GM18511 (cell line): ENCODE measurements around the gene STK24.

ENCODE experiments used
- ATAC-seq: cut with Tn5 transposase; IDR thresholded peaks from one replicate; pipeline ENCODE4 v1.9.1; 2021; ENCODE audit warnings: mild to moderate bottlenecking, moderate library complexity; ENCODE audit not compliant: unreplicated experiment

The STK24 gene

DNA sequence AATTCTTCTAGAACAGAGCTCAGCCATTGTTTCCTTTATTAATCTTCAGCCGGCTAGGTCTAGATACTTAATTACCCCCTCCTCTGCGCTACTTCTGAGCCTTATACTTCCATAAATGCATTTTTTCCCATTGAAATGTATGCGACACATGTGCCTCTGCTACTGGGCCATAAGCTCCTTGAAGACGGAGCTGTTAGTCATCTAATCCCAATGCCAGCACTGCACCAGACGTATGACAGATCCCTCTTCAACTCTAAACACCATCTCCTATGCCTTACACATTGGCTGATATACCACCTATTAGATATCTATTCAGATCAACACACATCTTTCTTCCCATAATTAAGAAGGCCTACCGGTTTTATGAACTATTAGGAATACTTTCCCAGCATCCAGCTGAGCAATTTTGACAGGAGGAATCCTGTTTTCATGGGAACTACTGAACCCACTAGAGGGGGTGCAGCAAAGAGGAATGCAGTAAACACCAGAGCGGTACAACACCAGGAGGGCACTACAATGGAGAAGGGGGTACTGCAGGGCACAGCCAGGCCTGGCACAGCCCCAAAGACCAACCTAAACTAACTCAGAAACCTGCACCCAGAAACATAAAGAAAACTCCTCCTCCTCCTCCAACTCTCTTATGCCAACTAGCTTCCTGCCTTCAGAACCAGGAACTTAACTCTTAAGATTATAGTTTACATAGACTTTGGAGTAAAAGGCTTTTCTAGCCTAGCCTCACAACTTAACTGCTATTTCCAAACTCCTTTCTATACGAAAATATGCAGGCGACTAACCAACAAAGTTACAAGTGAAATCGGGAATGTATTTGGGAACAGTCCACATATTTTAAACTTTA is 18.7 kb downstream of the STK24 start:
- no peak for ATAC-seq

DNA sequence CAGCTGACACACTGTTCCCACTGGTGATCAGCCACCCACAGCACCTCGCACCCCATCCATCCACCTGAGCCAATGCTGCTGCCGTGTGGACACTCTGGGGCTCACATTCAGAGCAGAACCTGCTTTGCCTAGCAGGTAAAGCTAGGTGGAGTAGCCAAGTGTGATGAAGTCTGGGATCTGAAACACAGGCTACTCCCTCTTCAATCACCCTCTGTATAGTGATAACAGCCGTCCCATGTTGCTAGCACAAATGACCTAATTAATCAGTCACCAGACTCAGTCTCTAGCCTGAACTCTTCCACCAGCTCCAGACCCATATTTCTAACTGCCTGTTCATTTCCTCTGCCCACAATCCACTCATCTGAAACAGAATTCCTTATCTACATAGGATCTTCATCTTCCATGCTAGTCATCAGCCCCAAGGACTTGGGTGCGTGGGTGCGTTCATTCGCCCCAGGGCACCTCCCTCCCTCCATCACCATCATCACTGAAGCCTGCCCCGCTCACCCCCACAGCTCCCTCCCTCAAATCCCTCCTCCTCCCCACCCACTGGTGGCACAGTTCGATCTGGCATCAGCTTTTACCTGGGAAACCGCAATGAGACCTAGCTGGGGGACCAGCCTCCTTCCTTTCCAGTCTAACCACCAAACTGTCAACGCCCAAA is 19.8 kb downstream of the STK24 start:
- no peak for ATAC-seq

DNA sequence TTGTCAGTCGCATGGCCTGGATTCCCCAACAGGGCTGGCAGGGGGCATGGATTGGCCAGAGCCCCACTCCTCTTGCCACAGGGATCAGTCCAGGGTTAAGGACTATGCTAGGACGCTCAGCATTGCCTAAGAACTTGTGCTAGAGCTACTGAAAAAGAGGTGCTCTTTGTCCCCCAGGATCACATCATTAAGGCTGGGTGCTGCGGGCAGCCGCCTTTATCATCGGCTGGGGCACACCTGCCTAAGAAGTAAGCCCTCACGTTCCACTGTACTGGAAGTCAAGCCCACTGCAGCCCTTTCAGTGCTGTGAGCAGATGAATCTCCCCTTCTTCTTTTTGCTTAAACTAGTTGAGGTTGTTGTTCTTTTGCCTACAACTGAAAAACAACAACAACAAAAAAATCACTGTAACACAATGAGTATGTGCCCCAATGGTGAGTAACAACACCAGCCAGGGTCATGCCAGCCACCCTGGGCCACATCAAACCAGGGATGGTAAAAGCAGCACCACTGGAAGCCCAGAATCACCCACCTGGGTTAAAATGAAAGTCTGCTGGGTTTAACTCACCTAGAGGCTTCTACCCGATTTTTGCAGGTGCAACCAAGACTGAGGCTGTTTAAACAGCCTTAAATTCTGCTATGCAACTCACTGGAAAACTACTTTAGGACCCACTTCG is 20.6 kb downstream of the STK24 start:
- no peak for ATAC-seq

DNA sequence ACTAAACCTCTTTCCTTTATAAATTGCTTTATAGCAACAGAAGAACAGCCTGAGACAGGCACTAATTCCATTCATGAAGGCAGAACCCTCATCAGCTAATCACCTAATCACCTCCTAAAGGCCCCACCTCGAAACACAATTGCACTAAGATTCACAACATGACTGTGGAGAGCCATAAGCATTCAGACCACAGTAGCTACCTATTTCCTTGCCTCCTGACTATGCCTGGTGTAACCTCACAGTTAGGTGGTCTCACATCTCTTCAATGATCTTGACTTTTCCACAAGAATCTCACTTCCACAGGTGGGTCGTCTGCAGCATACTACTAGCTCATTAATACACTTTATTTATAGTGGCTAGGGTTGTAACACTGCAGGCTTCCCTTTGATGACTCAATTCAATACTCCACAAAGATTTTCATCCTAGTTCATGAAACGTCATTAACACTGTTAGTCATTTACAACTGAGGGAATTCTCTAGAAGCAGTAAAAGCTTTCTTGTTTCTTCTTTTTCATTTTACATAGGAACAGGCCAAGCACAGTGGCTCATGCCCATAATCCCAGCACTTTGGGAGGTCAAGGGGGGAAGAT is 27.1 kb downstream of the STK24 start:
- ATAC-seq: peak; percentile 84

DNA sequence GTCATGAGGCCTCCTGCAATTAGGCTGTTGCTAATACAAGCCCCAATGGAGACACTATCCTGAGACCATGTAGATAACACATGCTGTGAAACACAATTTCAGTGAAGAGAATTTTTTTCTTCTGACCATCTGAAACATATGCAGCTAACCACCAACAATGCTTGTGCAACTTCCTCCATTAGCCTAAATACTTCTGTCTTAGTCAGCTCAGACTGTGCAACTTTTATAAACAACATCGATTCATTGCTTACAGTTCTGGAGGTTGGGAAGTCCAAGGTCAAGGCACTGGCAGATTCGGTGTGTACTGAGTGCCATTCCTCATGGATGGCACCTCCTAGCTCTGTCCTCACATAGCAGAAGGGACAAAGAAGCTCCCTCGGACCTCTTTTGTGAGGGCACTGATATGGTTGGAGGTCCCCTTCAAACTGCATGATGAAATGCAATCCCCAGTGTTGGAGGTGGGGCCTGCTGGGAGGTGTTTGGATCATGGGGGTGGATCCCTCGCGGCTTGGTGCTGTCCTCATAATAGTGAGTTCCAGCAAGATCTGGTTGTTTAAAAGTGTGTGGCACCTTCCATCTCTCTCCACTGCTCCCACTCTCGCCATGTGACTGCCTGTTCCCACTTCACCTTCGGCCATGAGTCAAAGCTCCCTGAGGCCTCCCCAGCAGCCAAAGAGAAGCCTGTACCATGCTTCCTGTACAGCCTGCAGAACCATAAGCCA is 27.7 kb downstream of the STK24 start:
- ATAC-seq: peak; percentile 12

DNA sequence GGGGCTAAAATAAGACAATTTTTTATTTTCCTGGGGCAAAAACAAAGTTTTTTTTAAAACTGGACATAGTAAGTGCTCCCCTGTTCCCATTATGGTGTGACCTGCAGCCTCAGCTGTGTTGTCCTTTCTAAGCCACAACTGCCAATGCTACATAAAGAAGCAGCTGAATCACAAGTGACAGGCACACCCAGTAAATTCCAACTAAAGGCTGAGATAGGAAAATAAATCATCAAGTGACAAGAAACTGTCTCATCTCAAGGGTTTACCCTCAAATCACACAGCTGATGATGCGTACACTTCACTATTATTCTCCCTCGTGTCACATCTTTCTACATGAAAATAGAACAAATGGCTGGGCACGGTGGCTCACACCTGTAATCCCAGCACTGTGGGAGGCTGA is 28.7 kb downstream of the STK24 start:
- no peak for ATAC-seq

DNA sequence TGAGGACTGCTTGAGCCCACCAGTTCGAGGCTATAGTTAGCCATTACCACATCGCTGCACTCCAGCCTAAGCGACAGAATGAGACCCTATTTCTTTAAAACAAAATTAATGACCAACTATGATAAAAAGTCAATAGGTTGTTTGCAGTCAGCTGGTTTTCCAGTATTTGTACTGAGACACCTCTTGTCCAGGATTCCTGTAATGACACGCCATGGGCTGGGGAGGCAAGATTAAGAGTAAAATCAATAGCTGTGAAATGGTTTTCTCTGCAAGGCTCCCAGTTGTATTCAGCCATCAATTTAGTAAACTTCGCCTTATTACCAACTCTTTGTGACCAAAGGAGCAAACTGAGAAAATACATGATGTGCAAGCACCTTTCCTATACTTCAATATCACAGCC is 29.5 kb downstream of the STK24 start:
- ATAC-seq: no peak

DNA sequence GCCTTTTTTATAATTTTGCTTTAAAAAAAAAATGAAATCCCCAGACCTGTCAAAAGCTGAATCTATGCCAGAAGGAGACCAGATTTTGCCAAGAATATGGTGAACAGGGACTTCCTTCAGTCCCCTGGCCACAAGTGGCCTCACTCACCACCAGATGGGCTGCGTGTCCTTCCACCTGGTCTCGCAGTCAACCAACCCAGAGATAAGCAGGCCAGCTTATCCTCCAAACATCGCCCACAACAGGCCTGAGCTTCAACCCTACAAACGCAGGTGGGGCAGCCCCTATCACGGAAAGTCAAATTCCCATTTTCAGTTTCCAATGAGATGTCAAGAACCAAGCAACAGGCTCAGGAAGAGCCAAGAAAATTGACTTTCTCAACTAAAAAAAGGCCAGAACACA is 30.5 kb downstream of the STK24 start:
- no peak for ATAC-seq

DNA sequence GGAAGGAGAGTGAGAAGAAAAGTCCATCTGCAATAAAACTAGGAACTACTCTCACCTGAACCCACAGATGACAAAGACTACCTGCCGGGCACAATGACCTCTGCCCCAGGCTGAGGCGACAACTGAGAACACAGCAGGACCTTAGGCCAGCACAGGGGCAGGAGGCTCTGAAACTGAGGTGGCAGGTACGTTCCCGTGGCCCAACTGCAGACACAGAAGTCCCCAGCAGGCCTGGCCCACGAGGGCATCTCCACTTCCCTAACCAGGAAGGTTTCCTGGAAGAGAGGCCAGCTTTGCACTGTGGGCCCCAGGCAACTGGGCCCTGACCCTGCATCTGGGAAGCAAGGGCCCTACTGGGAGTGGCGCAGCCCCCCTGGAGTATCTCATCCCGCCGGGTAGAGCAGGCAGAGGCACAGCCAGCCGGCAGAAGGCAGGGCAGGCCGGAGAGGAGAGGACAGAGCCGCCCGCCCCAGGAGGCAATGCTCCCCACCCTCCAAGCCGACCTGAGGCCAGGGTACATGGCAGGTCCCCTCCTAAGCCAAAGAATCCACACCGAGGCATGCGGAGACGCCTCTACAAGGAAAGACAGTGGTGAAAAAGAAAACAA is 32.7 kb downstream of the STK24 start:
- ATAC-seq: peak; percentile 5

DNA sequence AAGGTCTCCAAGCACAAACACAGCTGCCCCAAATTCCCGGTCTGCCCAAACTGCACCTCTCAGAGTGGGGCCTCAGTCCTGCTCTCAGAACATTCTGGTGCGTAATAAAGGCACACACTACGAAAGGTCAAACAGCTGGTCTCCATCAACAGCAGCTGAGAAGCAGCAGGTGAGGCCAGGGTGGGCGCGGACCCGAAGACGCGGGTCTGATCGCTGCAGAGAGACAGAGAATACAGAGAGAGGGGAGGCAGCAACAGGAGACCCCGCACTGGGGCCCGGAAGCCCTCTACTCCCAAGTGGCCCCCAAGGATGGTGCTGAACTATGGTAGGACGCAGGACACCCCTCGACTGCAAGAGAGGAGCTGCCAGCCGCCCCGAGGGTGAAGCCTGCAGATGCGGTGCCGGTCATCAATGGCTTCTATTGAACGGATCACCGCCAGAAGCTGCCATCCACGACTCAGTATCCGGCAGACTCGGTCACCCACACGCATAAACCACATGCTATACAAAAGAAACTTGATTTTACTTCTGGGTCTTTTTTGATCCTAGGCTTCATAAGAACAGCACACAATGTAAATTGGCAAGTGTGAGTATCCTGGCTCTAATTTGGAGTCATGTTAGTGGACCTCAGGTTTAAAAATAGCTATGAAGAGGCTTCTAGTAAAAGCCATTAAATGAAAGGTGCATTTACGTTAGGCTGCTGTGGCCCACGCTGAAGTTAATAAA is 33.4 kb downstream of the STK24 start:
- ATAC-seq: peak; percentile 47

DNA sequence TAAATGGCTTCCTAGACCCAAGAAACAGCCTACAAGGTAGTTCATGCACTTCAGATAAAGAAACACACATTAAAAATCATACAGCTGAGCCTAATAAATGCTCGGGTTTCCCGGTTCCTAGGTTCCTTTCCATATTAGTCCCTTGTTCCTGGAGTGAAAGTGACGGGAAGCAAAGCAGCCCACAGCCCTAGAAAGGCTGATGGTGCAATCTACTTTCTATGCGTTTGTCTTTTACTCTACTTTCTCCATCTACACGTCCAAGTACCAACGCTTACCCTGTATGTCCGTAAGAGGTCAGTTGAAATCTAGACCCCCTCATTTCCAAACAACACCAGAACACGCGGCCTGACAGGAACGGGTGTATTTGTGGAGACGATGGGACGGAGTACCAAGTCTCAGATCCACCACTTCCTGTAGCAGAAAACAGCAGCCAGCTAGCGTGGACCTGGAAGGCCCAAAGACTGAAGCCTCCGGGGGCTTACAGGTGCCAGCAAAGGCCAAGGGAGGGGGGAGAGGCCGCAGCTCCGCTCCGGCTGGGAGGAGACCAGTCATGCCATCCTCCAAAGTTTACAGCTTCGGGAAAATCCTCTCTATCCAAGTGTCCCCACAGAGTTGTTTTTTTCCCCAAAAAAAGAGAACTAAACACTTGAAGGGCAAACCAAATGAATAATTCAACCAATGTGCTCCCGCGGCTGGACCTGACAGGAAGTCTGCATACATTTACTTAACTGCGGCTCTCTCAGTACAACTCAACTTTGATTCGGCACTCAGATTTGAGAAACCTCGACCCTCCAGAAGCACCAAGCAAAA is 34.1 kb downstream of the STK24 start:
- ATAC-seq: peak; percentile 62

DNA sequence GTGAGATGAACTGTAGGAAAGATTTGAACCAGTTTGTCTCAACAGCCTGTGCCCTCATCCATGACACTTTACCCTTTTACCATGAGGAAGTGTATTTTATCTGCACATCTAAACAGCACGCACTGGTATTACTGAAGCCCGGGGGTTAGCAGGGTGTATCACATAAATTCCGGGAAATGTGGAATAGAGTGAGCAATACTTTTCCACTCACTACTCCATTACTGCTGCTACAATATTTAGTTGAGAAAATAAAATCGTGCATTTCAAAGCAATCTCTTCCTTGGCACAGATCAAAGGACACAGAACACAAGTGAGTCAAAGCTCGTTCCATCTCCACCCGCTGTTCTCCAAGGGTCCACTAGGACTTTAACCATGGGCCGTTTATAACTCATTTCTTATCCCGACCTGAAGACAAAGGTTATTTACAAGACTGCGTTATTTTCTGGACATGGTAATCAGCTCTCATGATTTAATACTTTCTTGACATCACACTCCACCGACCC is 35.2 kb downstream of the STK24 start:
- ATAC-seq: no peak

DNA sequence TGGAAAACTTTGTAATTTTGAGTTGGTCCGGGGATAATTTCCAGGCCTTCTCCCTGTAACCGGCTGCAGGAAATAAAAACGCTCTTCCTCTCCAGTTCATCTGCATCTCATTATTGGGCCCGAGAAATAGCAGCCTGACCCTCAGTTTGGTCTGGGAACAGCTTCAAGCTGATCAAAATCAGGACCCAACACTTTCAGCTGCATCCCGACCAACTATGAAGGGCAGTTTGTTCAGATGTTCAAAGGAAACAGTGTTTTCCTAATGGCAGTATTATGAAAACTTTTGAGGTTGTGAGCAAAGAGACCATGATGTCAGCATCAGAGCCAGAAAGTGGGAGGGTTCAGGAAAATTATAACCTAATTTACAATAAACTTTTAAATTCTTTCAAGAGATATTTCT is 35.7 kb downstream of the STK24 start:
- ATAC-seq: no peak

DNA sequence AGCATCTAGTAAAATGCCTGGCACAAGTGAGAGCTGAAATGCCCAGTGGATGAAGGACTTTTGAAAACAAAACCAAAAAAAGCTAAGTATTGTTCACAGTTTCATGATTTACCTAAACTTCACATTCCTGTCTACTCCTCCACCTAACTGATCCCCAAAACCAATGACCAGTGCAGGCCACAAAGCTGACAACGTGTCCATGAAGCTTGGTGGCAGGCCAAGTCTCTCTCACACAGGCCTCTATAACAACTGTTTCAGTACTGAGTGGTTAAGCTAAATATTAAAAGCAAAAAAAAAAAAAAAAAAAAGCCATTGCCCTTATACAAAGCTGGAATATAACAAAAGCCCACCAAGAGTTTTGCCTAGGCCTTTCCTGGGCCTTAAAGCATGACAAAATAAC is 36.4 kb downstream of the STK24 start:
- ATAC-seq: peak; percentile 47

DNA sequence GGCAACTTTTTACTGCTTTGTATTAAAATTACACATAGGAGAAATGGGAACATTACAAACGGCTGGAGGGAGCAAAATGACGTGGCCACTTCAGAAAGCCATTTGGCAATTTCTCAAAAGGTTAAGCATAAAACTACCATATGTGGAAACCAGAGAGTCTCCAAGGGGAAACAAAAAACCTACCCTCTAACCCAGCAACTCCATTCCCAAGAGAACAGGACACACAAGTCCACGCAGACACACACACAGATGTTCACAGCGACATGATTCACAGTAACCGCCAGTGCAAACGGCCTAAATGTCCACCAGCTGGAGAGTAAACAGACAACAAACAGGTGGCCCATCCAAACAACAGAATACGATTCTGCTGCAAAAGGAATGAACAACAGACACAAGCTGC is 37.2 kb downstream of the STK24 start:
- no peak for ATAC-seq

DNA sequence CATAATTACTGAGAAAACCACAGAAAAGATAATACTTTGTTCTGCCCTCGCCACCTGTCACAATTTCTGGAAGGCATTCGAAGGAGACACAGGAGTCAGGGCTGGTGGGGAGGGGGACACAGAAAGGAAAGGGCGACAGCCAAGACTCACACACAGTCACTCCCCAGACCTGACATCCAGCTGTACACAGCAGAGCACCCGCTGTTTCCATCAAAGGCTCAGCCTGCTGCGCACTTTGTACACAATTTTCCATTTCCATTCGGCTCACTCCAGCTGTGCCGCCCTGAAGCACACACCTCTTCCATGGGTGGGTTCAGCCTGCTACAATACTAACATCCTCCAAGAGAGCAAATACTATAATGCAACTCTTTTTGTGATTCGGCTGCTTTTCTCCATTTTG is 38.0 kb downstream of the STK24 start:
- no peak for ATAC-seq

DNA sequence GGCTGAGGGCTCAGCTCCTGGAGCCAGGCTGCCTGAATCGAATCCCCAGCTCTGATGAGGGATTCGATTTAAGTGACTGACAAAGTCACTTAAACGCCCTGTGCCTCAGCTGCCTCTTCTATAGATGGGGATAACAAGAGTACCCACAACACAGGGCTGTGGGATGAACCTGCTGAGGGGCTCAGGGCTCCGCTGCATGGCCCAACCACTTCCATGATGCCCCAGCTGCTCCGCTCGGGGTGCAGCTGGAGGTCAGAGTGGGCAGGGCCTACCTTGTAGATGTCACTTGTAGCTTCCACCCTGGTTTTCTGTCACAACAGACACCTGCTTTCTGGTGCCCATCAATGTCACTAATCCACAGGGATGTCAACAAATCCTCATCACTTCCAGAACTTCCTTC is 39.2 kb downstream of the STK24 start:
- no peak for ATAC-seq

DNA sequence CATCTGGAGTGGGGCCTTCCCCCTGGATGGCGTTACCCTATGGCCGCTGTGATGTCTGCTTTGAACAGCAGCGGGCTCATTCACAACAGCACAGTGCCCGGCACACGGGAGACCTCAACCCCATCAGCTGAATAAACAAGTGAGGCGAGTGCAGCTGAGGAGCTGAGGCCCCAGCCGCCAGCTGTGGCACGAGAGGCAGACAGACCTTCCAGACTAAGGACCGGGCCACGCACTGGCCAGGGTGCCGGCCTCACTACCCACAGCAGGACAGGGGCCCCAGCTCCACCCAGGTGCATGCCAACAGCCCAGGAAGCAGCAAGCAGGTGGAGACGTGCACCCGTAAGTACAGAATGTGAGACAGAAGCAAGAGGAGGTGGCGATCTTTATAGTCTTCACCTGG is 39.6 kb downstream of the STK24 start:
- no peak for ATAC-seq

DNA sequence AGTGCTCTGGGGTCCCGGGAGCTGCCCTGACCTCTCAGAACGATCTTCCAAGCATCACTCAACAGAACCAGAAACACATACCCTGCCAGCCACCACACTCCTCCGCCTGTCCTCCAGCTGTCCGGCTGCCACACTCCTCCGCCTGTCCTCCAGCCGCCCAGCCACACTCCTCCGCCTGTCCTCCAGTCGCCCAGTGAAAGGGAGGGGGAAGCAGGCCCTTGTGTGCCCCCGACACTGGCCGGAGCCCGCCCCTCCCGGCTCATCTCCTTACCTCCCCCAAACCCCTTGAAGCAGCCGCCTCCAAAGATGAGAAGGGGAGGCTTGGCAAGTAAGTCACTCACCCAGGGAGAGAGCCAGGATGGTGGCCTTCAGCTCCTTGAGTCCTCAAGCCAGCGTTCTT is 40.2 kb downstream of the STK24 start:
- ATAC-seq: no peak
